SU-DHL-6 (cell line): Measurements from ENCODE around the gene BRAT1.

Experiments
- EZH2phosphoT487 ChIP-seq: fragments of 200-600 bp; sonication (generic), shearing (Covaris generic); conservative IDR thresholded peaks from 2 replicates; pipeline ENCODE4 v1.6.1; 2018; ENCODE audit warnings: mild to moderate bottlenecking, antibody characterized with exemption, low read length, moderate library complexity, mixed read lengths
- TF ChIP-seq, protein P1 (sequence below): fragments of 200-600 bp; sonication (generic); IDR thresholded peaks from one replicate; pipeline ENCODE4 v1.5.1; 2017; ENCODE audit warnings: antibody characterized with exemption, mild to moderate bottlenecking, low read length, moderate library complexity; ENCODE audit not compliant: insufficient read depth, poor library complexity, severe bottlenecking

DNA sequence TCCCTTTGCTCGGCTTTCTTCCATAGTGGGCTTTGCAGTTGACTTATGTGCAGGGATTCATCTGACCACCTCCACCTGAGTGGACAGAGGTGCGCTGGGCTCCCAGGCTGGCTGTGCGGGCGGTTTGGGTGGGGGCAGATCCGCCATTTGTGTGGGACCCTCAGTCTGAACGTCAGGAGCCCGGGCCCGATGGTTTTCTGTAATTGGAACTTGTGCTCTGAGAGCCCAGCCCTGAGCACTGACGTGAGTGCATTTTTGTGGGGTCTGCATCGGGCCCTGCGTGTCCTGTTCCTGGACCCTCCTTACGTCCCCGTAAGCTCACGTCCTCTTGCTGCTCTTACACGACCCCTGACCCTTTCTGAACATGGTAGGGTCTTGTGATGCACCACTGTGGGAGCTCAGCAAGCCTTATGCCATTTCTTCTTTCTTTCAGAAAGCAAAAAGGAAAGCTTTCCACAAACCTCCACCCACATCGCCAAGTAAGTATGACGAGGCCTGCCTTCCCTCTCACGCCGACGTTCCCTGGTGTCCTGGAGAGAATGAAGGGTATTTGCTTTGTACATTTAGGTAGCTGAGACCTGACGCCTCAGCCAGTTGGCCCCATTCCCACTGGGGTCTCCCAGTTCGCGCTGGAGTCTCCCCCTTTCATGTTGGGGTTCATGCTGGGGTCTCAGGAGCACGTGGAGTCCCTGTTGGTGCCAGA lies 13.3 kb upstream of the BRAT1 start:
- TF ChIP-seq, protein P1, sequence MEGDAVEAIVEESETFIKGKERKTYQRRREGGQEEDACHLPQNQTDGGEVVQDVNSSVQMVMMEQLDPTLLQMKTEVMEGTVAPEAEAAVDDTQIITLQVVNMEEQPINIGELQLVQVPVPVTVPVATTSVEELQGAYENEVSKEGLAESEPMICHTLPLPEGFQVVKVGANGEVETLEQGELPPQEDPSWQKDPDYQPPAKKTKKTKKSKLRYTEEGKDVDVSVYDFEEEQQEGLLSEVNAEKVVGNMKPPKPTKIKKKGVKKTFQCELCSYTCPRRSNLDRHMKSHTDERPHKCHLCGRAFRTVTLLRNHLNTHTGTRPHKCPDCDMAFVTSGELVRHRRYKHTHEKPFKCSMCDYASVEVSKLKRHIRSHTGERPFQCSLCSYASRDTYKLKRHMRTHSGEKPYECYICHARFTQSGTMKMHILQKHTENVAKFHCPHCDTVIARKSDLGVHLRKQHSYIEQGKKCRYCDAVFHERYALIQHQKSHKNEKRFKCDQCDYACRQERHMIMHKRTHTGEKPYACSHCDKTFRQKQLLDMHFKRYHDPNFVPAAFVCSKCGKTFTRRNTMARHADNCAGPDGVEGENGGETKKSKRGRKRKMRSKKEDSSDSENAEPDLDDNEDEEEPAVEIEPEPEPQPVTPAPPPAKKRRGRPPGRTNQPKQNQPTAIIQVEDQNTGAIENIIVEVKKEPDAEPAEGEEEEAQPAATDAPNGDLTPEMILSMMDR = no peak
- no peak for TF ChIP-seq EZH2phosphoT487
